HG02973 (cell line): ENCODE measurements around the gene CFAP45.

Source experiments
- ATAC-seq: cut with Tn5 transposase; IDR thresholded peaks from one replicate; pipeline ENCODE4 v1.9.1; 2021; ENCODE audit warnings: moderate library complexity; ENCODE audit not compliant: unreplicated experiment

The CFAP45 gene

GRCh38 chr1:159900086-159900680 lies at the start of gene CFAP45:
CFAP45 (minus strand) TSS chr1:159900165; CDS start chr1:159900098, 67 bp downstream.
- peak; percentile 85 for ATAC-seq

GRCh38 chr1:159949123-159949522 lies 49.2 kb upstream of the CFAP45 start:
- no peak for ATAC-seq

- ATAC-seq: no peak
Measured at GRCh38 chr1:159947942-159948341, 48.0 kb upstream of the CFAP45 start.

- no peak for ATAC-seq
Measured at GRCh38 chr1:159946242-159947187, 46.5 kb upstream of the CFAP45 start.

GRCh38 chr1:159945483-159946241 lies 45.7 kb upstream of the CFAP45 start, which contains the start of gene IGSF9:
IGSF9 (minus strand) TSS chr1:159945613; CDS start chr1:159943454, 2,159 bp downstream.
- no peak for ATAC-seq

- ATAC-seq: no peak
Measured at GRCh38 chr1:159944623-159945455, 44.9 kb upstream of the CFAP45 start.

- ATAC-seq: no peak
Measured at GRCh38 chr1:159943908-159944622, 44.1 kb upstream of the CFAP45 start.

- no peak for ATAC-seq
Measured at GRCh38 chr1:159943278-159943640, 43.3 kb upstream of the CFAP45 start.

GRCh38 chr1:159942632-159943277 lies 42.8 kb upstream of the CFAP45 start:
- no peak for ATAC-seq

GRCh38 chr1:159941591-159942560 lies 41.9 kb upstream of the CFAP45 start:
- ATAC-seq: no peak

- no peak for ATAC-seq
Measured at GRCh38 chr1:159941141-159941540, 41.2 kb upstream of the CFAP45 start.

- no peak for ATAC-seq
Measured at GRCh38 chr1:159940006-159940620, 40.1 kb upstream of the CFAP45 start.

- ATAC-seq: no peak
Measured at GRCh38 chr1:159939678-159940002, 39.7 kb upstream of the CFAP45 start.

- no peak for ATAC-seq
Measured at GRCh38 chr1:159938905-159939677, 39.1 kb upstream of the CFAP45 start.

- ATAC-seq: no peak
Measured at GRCh38 chr1:159938211-159938852, 38.4 kb upstream of the CFAP45 start.

GRCh38 chr1:159937054-159937750 lies 37.2 kb upstream of the CFAP45 start:
- no peak for ATAC-seq
